ENCODE measurements around the gene CPSF7. TPM values are rescaled to one million over a fixed set of nuclear protein-coding genes. Genes with fewer than 3 reads are reported as not detected.

Gene CPSF7
- total and polyA plus RNA-seq, 2 donors (not counting 1 experiment from before 2014, with no cell fraction given), result 74.7 to 167 TPM

DNA sequence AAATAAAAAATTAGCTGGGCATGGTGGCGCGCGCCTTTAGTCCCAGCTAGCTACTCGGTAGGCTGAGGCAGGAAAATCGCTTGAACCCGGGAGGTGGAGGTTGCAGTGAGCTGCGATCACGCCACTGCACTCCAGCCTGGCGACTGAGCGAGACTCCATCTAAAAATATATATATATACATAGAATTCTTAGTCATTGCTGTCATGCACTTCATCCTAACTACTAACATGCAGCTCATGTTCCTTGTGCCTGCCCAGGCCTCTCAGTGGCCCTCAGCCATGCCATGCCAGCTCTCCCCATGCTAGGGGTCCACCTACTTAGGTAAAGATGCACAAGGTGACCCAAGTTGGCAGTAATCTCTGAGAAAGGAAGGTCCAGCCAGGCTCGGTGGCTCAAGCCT lies 71.2 kb downstream of the CPSF7 start:
- Histone ChIP-seq H3K4me2 (replicated peaks; ENCODE audit: low read depth, low read length, poor library complexity, severe bottlenecking) (peak overlapping the region; percentile 86), H3K9ac (ENCODE audit: low read length) (peak overlapping the region; percentile 95)

More for the DNA sequence above, 71.2 kb downstream of the CPSF7 start:
- intact Hi-C loops (cut with micrococcal nuclease), result loop anchor here (10.0 kb wide), 2 partner anchors 444 to 766 kb away; partner anchors contain the start of genes INCENP and TMEM109
- TF ChIP-seq EZH2 (IDR thresholded peaks at IDR 0.05; ENCODE audit: borderline replicate concordance, insufficient read depth, low read depth, low read length, poor library complexity, severe bottlenecking), result no peak
- TF ChIP-seq CTCF (IDR thresholded peaks at IDR 0.05), result no peak
- Mint-ChIP-seq H3K4me1 (peaks cover 71% of the 10 kb centered on the region), H3K9me3 (ENCODE audit: insufficient read depth) (no peaks in the 10 kb centered on the region), H3K27ac (peak overlapping the region; percentile 98), H3K27me3 (no peaks in the 10 kb centered on the region), H3K4me3 (peak overlapping the region; percentile 99)
- Histone ChIP-seq H3K36me3 (replicated peaks in 1 of 2; ENCODE audit: control extremely low read depth in 1 of 2, control insufficient read depth in 1 of 2, extremely low read depth in 1 of 2, insufficient read depth in 2 of 2, low read length in 1 of 2) (peaks cover 0 to 20% of the 10 kb centered on the region in 2 experiments), H2AFZ (ENCODE audit: insufficient read depth, low read depth, low read length, poor library complexity, severe bottlenecking) (no peak overlapping the region), H3K27ac (ENCODE audit: low read length in 2 of 2) (peak overlapping the region; percentile 93 to 95), H3K4me3 (ENCODE audit: control extremely low read depth in 1 of 5, extremely low read depth in 1 of 5, insufficient read depth in 1 of 5, low read depth in 2 of 5, low read length in 4 of 5) (peak overlapping the region in 1 of 5 experiments; percentile 97), H3K4me1 (ENCODE audit: control insufficient read depth in 2 of 2, insufficient read depth in 2 of 2, low read length in 2 of 2) (peaks cover 71 to 83% of the 10 kb centered on the region in 2 donors), H3K27me3 (replicated peaks in 1 of 4; ENCODE audit: control extremely low read depth in 1 of 4, control insufficient read depth in 3 of 4, insufficient read depth in 4 of 4, low read length in 3 of 4) (no peaks in the 10 kb centered on the region), H3K79me2 (ENCODE audit: control insufficient read depth, insufficient read depth, low read length) (peaks cover 81% of the 10 kb centered on the region), H4K20me1 (ENCODE audit: control insufficient read depth, insufficient read depth, low read length, poor library complexity, severe bottlenecking) (peaks cover 33% of the 10 kb centered on the region), H3K9me3 (ENCODE audit: control extremely low read depth in 1 of 3, control insufficient read depth in 2 of 3, insufficient read depth in 1 of 3, low read length in 2 of 3) (no peaks in the 10 kb centered on the region)
- POLR2A ChIA-PET, result interaction anchor here (0.6 to 1.3 kb wide), 3 partner anchors 10 to 1371 kb away, joined by 3 to 4 read pairs (median 4); no protein-coding TSS in a partner anchor
- CTCF ChIA-PET, result interaction anchor here (1.7 to 20.9 kb wide), 3 partner anchors 21 to 77 kb away, joined by 3 to 436 read pairs (median 206); partner anchors contain the start of genes DDB1 and TKFC
- ATAC-seq (ENCODE audit: low read depth) (no peak), DNase-seq (no peak)
- WGBS (ENCODE audit: insufficient coverage), result 100% methylated on average over 1 of the region's 11 CpGs
